HAP-1 (cell line): Measurements from ENCODE around the gene CDS1.
"Not testable (repeated sequence)": the region's sequence is repeated elsewhere in the genome, so short reads cannot be mapped to it uniquely, and the experiment has no call there.

Experiments
- DNase-seq, 2 experiments: peaks; one replicate each; pipeline ENCODE4 v3.0.0-alpha.2; 2016 to 2020; ENCODE audit warnings: low spot score in 2 of 2
- H3K27me3 ChIP-seq: fragments of 250-450 bp; sonication (Bioruptor Pico); 2 replicates; pipeline ENCODE4 v1.5.1; 2020; ENCODE audit warnings: low read depth, mild to moderate bottlenecking, moderate library complexity
- H3K36me3 ChIP-seq: fragments of 250-450 bp; sonication (Bioruptor Pico); replicated peaks from 2 replicates; pipeline ENCODE4 v1.5.1; 2020; ENCODE audit warnings: mild to moderate bottlenecking
- H3K4me1 ChIP-seq: fragments of 250-450 bp; sonication (Bioruptor Pico); 2 replicates; pipeline ENCODE4 v1.5.1; 2020; ENCODE audit warnings: mild to moderate bottlenecking
- H3K4me3 ChIP-seq: fragments of 250-450 bp; sonication (Bioruptor Pico); 2 replicates; pipeline ENCODE4 v1.5.1; 2020; ENCODE audit warnings: mild to moderate bottlenecking, moderate library complexity
- H3K9me3 ChIP-seq: fragments of 250-450 bp; sonication (Bioruptor Pico); 2 replicates; pipeline ENCODE4 v1.5.1; 2020; ENCODE audit warnings: mild to moderate bottlenecking, moderate library complexity
- in situ Hi-C: fragments of 300-500 bp; cut with MboI; formaldehyde crosslinking; loops from 3 replicates; pipeline ENCODE4 v1.14.3; 2020; ENCODE audit warnings: low sequenced_read_pairs, inconsistent platforms, mixed read lengths

The CDS1 gene

DNA sequence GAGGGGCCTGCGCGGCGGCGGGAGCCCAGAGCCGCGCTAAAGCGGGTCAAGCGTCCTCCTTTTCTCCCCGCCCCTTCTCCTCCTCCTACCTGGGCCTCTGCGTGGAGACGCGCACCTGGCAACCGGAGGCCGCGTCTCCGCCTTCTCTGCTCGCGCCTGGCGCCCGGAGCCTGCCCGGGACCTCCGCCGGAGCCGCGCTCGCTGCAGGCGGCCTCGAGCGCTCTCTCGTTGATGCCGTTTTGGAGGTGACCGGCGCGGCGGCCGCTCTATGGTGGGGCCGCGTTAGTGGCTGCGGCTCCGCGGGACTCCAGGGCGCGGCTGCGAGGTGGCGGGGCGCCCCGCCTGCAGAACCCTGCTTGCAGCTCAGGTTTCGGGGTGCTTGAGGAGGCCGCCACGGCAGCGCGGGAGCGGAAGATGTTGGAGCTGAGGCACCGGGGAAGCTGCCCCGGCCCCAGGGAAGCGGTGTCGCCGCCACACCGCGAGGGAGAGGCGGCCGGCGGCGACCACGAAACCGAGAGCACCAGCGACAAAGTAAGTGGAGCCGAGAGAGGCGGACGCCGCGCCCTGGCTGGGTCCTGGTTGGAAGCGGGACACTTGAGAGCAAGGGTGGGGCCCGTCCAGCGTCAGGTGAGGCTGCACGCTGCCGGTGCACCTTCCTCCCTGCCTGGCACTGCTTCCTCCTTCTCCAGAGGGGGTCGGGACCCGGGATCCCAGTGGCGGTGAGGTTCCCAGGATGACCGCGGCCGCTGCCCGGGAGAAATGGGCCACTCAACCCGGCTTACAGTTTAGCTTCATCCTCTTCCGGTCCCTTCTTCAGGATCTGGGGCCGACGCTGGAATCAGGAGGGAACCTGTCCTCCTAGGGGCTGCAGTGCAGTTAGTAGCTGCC, at the start of gene CDS1:
TSS of gene CDS1 (plus strand) at position 140 of the 888 bp plus-strand sequence. CDS start at position 415, 275 bp downstream.
- peak in 1 of 2 experiments; percentile 63 for DNase-seq
- Histone ChIP-seq H3K27me3 (no peaks in the 10 kb centered on the region), H3K4me3 (peak within 1 kb of the TSS; percentile 67), H3K9me3 (no peaks in the 10 kb centered on the region; the same call in 1 of the 2 replicates), H3K36me3 (no peaks in the 10 kb centered on the region), H3K4me1 (peaks cover 26% of the 10 kb centered on the region)
- in situ Hi-C loops, result loop anchor here (10.0 kb wide), 1 partner anchor 382 kb away; the partner anchor contains the start of gene WDFY3

DNA sequence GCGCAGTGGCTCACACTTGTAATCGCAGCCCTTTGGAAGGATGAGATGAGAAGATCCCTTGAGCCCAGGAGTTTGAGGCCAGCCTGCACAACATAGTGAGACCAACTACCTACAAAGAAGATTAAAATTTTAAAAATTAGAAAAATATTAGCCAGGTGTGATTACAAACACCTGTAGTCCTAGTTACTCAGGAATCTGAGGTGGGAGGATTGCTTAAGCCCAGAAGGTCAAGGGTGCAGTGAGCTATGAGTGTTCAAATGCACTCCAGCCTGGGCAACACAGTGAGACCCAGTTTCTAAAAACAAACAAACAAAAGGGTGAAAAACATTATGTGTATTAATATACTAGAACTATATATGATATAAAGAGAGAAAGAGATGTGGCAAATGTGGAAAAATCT, 47.0 kb upstream of the CDS1 start:
- in situ Hi-C loops, result no loop called here
- H3K27me3 ChIP-seq, result no peaks in the 10 kb centered on the region
- H3K4me3 ChIP-seq, result no peak overlapping the region
- H3K4me1 ChIP-seq, result no peaks in the 10 kb centered on the region
- H3K9me3 ChIP-seq, result no peaks in the 10 kb centered on the region
- no peak for DNase-seq
- no peaks in the 10 kb centered on the region for H3K36me3 ChIP-seq

DNA sequence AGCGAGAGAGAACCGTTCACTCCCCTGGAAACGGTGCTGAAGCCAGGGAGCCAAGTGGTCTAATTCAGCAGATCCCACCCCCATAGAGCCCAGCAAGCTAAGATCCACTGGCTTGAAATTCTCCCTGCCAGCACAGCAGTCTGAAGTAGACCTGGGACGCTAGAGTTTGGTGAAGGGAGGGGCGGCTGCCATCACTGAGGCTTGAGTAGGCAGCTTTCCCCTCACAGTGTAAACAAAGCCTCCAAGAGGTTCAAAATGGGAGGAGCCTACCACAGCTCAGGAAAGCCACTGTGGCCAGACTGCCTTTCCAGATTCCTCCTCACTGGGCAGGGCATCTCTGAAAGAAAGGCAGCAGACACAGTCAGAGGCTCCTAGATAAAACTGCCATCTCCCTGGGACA, 37.8 kb upstream of the CDS1 start:
- Histone ChIP-seq H3K36me3 (no peaks in the 10 kb centered on the region), H3K4me1 (no peaks in the 10 kb centered on the region), H3K9me3 (0 out of 2 replicates have a peak, but pooled peaks cover 2% of the 10 kb centered on the region), H3K27me3 (no peaks in the 10 kb centered on the region), H3K4me3 (no peak overlapping the region)
- in situ Hi-C loops, result no loop called here
- no peak for DNase-seq

DNA sequence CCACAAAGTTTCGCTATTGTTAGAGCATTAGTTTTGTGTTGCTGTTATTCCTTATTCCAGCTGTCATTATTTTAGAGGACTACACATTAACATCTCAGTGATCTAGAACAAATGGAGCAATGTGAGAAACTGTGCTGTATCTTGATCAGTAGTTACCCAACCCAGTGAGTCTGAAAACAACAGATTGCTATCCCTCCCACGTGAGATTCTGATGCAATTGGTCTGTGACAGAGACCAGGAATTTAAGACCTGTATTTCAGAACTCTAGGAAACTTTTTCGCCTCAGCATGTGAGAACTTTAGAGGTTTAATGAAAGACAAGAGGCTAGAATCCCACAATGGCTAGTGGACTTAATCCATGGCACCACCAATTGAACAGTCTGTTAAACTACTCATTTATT, 35.7 kb upstream of the CDS1 start:
- H3K4me1 ChIP-seq, result no peaks in the 10 kb centered on the region
- in situ Hi-C loops, result no loop called here
- H3K27me3 ChIP-seq, result no peaks in the 10 kb centered on the region
- no peak overlapping the region for H3K4me3 ChIP-seq
- no peaks in the 10 kb centered on the region for H3K36me3 ChIP-seq
- peaks cover 2% of the 10 kb centered on the region; the same call in 1 of the 2 replicates for H3K9me3 ChIP-seq
- no peak for DNase-seq

DNA sequence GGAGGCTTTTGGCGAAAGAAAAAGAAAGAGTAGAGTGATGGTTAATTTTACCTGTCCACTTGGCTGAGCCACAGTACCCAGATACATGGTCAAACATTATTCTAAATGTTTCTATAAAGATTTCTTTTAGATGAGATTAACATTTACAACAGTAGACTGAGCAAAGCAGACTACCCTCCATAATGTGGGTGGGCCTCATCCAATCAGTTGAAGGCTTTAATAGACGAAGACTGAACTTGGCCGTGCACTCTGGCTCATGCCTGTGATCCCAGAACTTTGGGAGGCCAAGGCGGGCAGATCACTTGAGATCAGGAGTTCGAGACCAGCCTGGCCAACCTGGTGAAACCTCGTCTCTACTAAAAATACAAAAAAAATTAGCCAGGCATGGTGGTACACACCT, 33.7 kb upstream of the CDS1 start:
- H3K36me3 ChIP-seq, H3K4me1 ChIP-seq, H3K9me3 ChIP-seq, in situ Hi-C loops, H3K27me3 ChIP-seq, DNase-seq, H3K4me3 ChIP-seq: not testable (repeated sequence)

DNA sequence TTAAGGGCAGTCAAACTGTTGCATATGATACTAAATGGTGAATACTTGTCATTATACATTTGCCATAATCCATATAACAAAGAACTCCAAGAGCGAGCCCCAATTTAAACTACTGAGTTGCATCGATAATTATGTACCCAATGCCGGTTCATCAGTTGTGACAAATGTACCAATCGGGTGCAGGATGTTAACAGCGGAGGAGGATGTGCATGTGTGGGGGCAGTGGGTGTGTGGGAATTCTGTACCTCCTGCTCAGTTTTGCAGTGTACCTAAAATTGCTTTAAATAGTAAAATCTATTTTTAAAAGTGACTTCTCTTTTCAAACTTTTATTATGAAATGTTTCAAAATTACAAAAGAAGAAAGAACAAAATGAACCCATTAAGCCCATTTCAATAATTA, 20.8 kb upstream of the CDS1 start:
- Histone ChIP-seq H3K36me3 (no peaks in the 10 kb centered on the region), H3K9me3 (0 out of 2 replicates have a peak, but pooled peaks cover 3% of the 10 kb centered on the region), H3K27me3 (no peaks in the 10 kb centered on the region; the same call in 1 of the 2 replicates), H3K4me1 (no peaks in the 10 kb centered on the region; the same call in 1 of the 2 replicates), H3K4me3 (no peak overlapping the region)
- in situ Hi-C loops, result no loop called here
- DNase-seq, result no peak

DNA sequence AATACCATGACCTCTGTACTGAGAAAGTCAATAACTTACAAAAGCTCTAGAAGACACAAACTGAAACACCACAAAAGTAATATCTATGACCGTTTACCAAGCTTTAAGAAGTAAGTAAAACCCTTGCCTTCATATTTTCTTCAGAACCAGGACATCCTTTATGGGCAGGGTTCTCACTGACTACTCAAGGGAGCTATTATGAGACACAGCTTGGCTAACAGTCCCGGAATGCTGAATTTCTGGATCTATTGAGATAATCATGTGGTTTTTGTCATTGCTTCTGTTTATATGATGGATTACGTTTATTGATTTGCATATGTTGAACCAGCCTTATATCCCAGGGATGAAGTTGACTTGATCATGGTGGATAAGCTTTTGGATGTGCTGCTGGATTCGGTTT, 19.9 kb upstream of the CDS1 start:
- DNase-seq, result no peak
- H3K36me3 ChIP-seq, result no peaks in the 10 kb centered on the region
- no peaks in the 10 kb centered on the region; the same call in 1 of the 2 replicates for H3K4me1 ChIP-seq
- H3K9me3 ChIP-seq, result 0 out of 2 replicates have a peak, but pooled peaks cover 3% of the 10 kb centered on the region
- H3K4me3 ChIP-seq, result no peak overlapping the region
- H3K27me3 ChIP-seq, result no peaks in the 10 kb centered on the region; the same call in 1 of the 2 replicates
- in situ Hi-C loops, result no loop called here

DNA sequence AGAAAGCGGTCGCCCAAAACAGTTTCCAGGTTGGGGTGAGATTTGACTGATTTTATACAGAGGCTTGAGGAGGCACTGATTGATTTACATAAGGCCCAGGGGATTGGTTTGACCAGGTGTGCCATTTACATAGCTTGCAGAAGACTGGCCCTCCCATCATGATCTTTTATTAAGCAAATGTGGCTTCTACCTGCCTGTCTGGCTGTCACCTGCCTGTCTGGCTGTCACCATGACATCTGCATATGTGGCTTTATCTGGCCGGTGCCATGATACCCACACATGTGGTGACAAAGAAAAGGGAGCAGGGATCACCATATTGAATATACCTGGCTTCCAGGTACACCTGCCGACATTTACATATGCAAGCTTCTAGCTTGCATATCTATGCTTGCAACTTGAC, 17.0 kb upstream of the CDS1 start:
- Histone ChIP-seq H3K27me3 (no peaks in the 10 kb centered on the region; the same call in 1 of the 2 replicates), H3K36me3 (no peaks in the 10 kb centered on the region), H3K4me1 (no peaks in the 10 kb centered on the region; the same call in none of the 2 replicates), H3K4me3 (no peak overlapping the region), H3K9me3 (0 out of 2 replicates have a peak, but pooled peaks cover 3% of the 10 kb centered on the region)
- in situ Hi-C loops, result no loop called here
- no peak for DNase-seq

DNA sequence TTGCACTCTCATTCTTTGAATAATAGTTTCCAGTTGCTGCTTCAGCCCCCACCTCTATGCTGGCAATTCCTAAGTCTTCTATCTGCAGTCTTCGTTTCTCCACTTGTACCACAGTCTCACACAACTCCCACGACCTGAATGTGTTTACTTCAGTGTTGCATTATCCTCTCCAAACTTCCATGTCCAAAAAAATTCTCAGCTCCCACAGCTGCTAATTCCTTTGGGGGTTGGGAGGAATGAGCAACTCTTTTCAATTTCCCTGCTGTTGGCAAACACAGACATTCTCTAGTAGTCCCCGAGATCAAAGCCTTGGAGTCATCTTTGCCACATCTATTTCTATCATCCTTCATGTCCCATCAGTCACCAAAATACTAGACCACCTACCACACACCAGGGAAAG, 14.4 kb upstream of the CDS1 start:
- in situ Hi-C loops, result no loop called here
- no peaks in the 10 kb centered on the region; the same call in 1 of the 2 replicates for H3K27me3 ChIP-seq
- H3K4me3 ChIP-seq, result no peak overlapping the region
- no peaks in the 10 kb centered on the region for H3K36me3 ChIP-seq
- no peaks in the 10 kb centered on the region; the same call in 1 of the 2 replicates for H3K4me1 ChIP-seq
- DNase-seq, result no peak
- H3K9me3 ChIP-seq, result 0 out of 2 replicates have a peak, but pooled peaks cover 3% of the 10 kb centered on the region

DNA sequence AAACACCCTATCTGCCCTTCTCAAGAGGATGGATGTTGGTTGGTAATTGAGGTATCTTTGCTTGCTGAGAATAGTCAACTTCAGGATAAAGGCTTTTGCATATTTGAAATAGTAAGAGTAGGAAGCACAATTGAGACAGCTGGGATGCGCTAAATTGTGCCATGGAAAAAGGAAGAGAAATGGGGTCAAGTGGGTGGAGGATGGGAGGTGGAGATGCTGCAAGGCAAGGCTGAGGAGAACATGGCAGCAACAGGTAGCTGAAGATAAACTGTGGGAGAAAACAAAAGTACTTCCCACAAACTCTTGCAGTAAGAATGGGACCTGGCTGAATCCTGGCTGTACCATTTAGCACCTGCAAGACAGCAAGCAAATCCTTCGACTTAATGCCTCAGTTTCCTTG, 13.9 kb upstream of the CDS1 start:
- 0 out of 2 replicates have a peak, but pooled peaks cover 3% of the 10 kb centered on the region for H3K9me3 ChIP-seq
- H3K4me1 ChIP-seq, result no peaks in the 10 kb centered on the region; the same call in 1 of the 2 replicates
- no peaks in the 10 kb centered on the region for H3K36me3 ChIP-seq
- in situ Hi-C loops, result no loop called here
- H3K4me3 ChIP-seq, result no peak overlapping the region
- no peak for DNase-seq
- no peaks in the 10 kb centered on the region; the same call in 1 of the 2 replicates for H3K27me3 ChIP-seq

DNA sequence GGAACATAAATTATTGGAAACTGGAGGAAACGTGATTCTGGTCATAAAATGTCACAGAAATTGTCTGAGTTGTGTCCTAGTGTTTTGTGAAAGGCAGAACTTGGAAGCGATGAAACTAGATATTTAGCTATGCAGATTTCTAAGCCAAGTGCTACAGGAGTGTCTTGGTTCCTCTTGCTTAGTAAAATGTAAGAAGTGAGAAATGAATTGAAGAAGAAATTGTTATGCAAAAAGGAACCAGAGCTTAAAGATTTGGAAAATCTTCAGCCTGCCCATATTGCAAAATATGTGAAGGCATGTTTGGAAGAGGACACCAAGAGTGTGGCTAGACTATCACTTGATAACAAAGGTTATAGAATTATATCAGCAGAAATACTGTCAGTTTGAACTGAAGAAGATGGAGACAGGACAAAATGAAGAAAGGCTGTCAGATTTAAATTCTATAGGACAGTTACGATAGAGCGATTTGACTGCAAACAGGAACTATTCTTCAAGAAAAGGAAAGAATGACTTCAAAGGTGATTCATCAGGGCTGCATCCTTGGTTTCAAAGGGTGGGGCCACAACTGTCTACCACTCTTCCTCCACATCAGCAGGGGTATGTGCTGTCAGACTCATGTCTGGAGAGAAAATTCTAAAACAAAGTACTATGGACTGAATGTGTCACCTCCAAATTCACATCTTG, 9.4 kb upstream of the CDS1 start:
- Histone ChIP-seq H3K9me3 (no peaks in the 10 kb centered on the region), H3K4me3 (no peak overlapping the region), H3K27me3 (no peaks in the 10 kb centered on the region), H3K4me1 (no peaks in the 10 kb centered on the region; the same call in 1 of the 2 replicates), H3K36me3 (no peaks in the 10 kb centered on the region)
- in situ Hi-C loops, result no loop called here
- no peak for DNase-seq

DNA sequence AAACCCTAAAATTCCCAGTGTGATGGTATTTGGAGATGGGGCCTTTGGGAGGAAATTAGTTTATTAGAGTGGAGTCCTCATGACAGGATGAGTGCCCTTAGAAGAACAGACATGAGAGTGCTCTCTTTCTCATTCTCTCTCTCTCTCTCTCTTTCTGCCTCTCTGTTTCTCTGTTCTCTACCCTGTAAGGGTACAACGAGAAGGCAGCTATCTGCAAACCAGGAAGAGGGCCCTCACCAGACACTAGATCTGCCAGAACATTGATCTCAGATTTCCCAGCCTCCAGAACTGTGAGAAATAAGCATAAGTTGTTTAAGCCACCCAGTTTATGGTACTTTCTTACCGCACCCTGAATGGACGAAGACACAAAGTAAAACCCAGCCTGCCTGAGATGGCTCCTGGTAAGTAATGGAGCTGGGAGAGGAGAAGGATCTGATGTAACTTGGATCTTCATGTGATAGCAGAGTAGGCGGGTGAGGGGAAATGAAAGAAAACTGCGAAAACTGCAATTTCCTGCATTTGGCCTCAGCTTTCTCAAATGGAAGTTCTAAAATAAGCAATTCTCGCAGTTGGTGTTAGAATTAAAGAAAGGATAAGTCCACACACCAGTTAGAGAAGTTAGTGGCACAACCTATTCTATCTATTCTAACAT, 8.7 kb upstream of the CDS1 start:
- H3K27me3 ChIP-seq, result no peaks in the 10 kb centered on the region
- DNase-seq, result no peak
- in situ Hi-C loops, result no loop called here
- no peaks in the 10 kb centered on the region for H3K36me3 ChIP-seq
- no peaks in the 10 kb centered on the region for H3K9me3 ChIP-seq
- H3K4me1 ChIP-seq, result no peaks in the 10 kb centered on the region
- H3K4me3 ChIP-seq, result no peak overlapping the region

DNA sequence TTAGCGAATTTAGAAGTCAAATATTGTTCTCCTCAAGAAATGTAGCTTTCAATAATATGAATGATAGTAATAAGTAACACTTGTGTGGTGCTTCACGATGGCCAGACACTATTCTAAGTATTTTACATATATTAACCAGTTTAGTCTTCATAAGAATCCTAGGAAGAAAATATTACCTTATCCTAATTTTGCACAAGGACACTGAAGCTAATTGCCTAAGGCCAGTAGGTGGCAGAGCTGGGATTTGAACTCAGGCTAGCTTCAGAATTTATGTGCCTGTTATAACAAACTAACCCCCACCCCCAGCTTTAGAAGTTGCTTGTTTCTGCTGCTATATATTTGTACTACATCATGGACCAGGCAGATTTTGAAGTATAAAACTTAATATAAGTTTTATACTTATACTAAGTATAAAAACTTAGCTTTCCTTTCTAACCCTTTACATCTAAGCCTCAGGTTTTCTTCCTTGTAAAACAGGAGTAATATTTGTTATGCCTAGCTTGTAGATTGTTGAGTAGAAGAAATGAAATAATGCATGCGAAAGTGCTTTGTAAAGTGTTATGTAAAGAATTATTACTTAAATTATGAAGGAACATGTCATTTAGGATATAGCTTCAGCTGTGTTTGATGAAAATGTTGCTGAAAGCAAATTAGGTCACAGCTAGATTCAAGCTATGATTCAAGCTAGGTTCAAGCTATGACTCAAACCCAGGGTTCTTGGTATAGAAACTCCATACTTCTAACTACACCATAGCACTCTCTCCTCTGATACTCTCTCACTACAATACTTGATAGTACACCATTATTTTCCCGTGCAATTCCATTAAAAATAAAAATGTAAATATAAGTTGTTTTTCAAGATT, 4.2 kb upstream of the CDS1 start:
- DNase-seq, result peak; percentile 29 to 41
- in situ Hi-C loops, result no loop called here

More for the DNA sequence above, 4.2 kb upstream of the CDS1 start:
- H3K9me3 ChIP-seq, result no peaks in the 10 kb centered on the region
- no peak overlapping the region for H3K4me3 ChIP-seq
- no peaks in the 10 kb centered on the region for H3K36me3 ChIP-seq
- no peaks in the 10 kb centered on the region for H3K27me3 ChIP-seq
- H3K4me1 ChIP-seq, result peaks cover 8% of the 10 kb centered on the region
